Activated CD4-positive, alpha-beta T cell treated with anti-CD3 and anti-CD28 coated beads for 36 hours (primary cell): ENCODE measurements around the gene RABGEF1. TPM values are rescaled to one million over a fixed set of nuclear protein-coding genes. Genes with fewer than 3 reads are reported as not detected.
"Not testable (repeated sequence)": the region's sequence is repeated elsewhere in the genome, so short reads cannot be mapped to it uniquely, and the experiment has no call there.

ENCODE experiments used
- ATAC-seq: fragments of 200-7000 bp; cut with Tn5 transposase; one replicate; pipeline ENCODE4 v1.10.0; 2021; ENCODE audit warnings: mild to moderate bottlenecking, moderate library complexity
- CTCF ChIA-PET: fragments of 350-600 bp; sonication (Branson Sonifier 250); formaldehyde crosslinking; loops from one replicate; lab custom pipeline; 2021; ENCODE audit warnings: antibody characterized with exemption; lab: Charles Lee
- POLR2A ChIA-PET: fragments of 350-600 bp; sonication (Branson Sonifier 250); formaldehyde crosslinking; loops from one replicate; lab custom pipeline; 2021; ENCODE audit warnings: antibody characterized with exemption, inconsistent platforms; lab: Charles Lee
- DNase-seq: peaks from one replicate; pipeline ENCODE4 v3.0.0-alpha.2; 2020
- H3K27ac Mint-ChIP-seq: one replicate; pipeline ENCODE4 v1.8.0; 2021; ENCODE audit warnings: mixed read lengths
- H3K27me3 Mint-ChIP-seq: one replicate; pipeline ENCODE4 v1.8.0; 2021; ENCODE audit warnings: mixed read lengths
- H3K36me3 Mint-ChIP-seq: one replicate; pipeline ENCODE4 v1.8.0; 2021; ENCODE audit warnings: low read depth, mixed read lengths
- H3K4me1 Mint-ChIP-seq: one replicate; pipeline ENCODE4 v1.8.0; 2021; ENCODE audit warnings: mixed read lengths
- H3K4me3 Mint-ChIP-seq: one replicate; pipeline ENCODE4 v1.8.0; 2021; ENCODE audit warnings: mild to moderate bottlenecking, moderate library complexity, mixed read lengths
- H3K9me3 Mint-ChIP-seq: one replicate; pipeline ENCODE4 v1.8.0; 2021; ENCODE audit warnings: low read depth, mixed read lengths
- intact Hi-C, 2 experiments: fragments of 100-400 bp; cut with DNase I in 1 of 2; cut with micrococcal nuclease in 1 of 2; formaldehyde crosslinking; loops; one replicate each; pipeline versions ENCODE4 v1.14.2 to v1.15.1; 2022 to 2024; cut with DNase I, micrococcal nuclease
- total RNA-seq, 2 experiments: library from RNA; stranded (reverse); gene quantifications; one replicate each; pipeline ENCODE4 v1.2.3, GENCODE V29; 2021

Gene RABGEF1
- total RNA-seq, 2 experiments from 2014 or later: 19.3 to 22.5 TPM

- peaks cover 14% of the 10 kb centered on the region for H3K4me1 Mint-ChIP-seq
- intact Hi-C loops: no loop called here
- ChIA-PET CTCF (no interaction called here), POLR2A (no interaction called here)
- no peaks in the 10 kb centered on the region for H3K9me3 Mint-ChIP-seq
- H3K27me3 Mint-ChIP-seq: no peaks in the 10 kb centered on the region
- ATAC-seq (no peak), DNase-seq (no peak)
- H3K4me3 Mint-ChIP-seq: no peak overlapping the region
- peaks cover 18% of the 10 kb centered on the region for H3K36me3 Mint-ChIP-seq
- no peak overlapping the region for H3K27ac Mint-ChIP-seq
Measured at GRCh38 chr7:66781408-66782090, 41.0 kb downstream of the RABGEF1 start.

GRCh38 chr7:66782875-66783274 is 42.3 kb downstream of the RABGEF1 start:
- H3K4me3 Mint-ChIP-seq, CTCF ChIA-PET, H3K9me3 Mint-ChIP-seq, ATAC-seq, POLR2A ChIA-PET, DNase-seq, H3K27me3 Mint-ChIP-seq, H3K27ac Mint-ChIP-seq, intact Hi-C loops: not testable (repeated sequence)
- Mint-ChIP-seq H3K4me1 (peaks cover 14% of the 10 kb centered on the region), H3K36me3 (peaks cover 17% of the 10 kb centered on the region)

- ChIA-PET CTCF (interaction anchor here (0.5 kb wide), 1 partner anchor 238 kb away, joined by 3 read pairs; no protein-coding TSS in a partner anchor), POLR2A (interaction anchor here (0.6 kb wide), 1 partner anchor 420 kb away, joined by 3 read pairs; no protein-coding TSS in a partner anchor)
- H3K27me3 Mint-ChIP-seq, intact Hi-C loops, H3K4me3 Mint-ChIP-seq, ATAC-seq, H3K27ac Mint-ChIP-seq, H3K9me3 Mint-ChIP-seq, DNase-seq: not testable (repeated sequence)
- peaks cover 16% of the 10 kb centered on the region for H3K36me3 Mint-ChIP-seq
- H3K4me1 Mint-ChIP-seq: peaks cover 14% of the 10 kb centered on the region
Measured at GRCh38 chr7:66783887-66784595, 43.5 kb downstream of the RABGEF1 start.

- Mint-ChIP-seq H3K36me3 (peaks cover 24% of the 10 kb centered on the region), H3K9me3 (no peaks in the 10 kb centered on the region), H3K27ac (no peak overlapping the region), H3K27me3 (no peaks in the 10 kb centered on the region), H3K4me1 (no peaks in the 10 kb centered on the region), H3K4me3 (no peak overlapping the region)
- ATAC-seq (no peak), DNase-seq (no peak)
- CTCF ChIA-PET: no interaction called here
- intact Hi-C loops: no loop called here
- POLR2A ChIA-PET: no interaction called here
Measured at GRCh38 chr7:66790196-66790595, 49.7 kb downstream of the RABGEF1 start.

GRCh38 chr7:66790725-66791124 is 50.2 kb downstream of the RABGEF1 start:
- H3K27ac Mint-ChIP-seq: no peak overlapping the region
- ATAC-seq (no peak), DNase-seq (no peak)
- ChIA-PET CTCF (interaction anchor here (0.6 kb wide), 1 partner anchor 26 kb away, joined by 3 read pairs; no protein-coding TSS in a partner anchor), POLR2A (no interaction called here)
- no peaks in the 10 kb centered on the region for H3K9me3 Mint-ChIP-seq
- no peaks in the 10 kb centered on the region for H3K27me3 Mint-ChIP-seq
- peaks cover 24% of the 10 kb centered on the region for H3K36me3 Mint-ChIP-seq
- no peak overlapping the region for H3K4me3 Mint-ChIP-seq
- H3K4me1 Mint-ChIP-seq: no peaks in the 10 kb centered on the region
- intact Hi-C loops: no loop called here

GRCh38 chr7:66800591-66800990 is 60.1 kb downstream of the RABGEF1 start:
- ATAC-seq: no peak
- ChIA-PET POLR2A (no interaction called here), CTCF (no interaction called here)
- intact Hi-C loops: no loop called here
- Mint-ChIP-seq H3K9me3 (no peaks in the 10 kb centered on the region), H3K36me3 (peaks cover 33% of the 10 kb centered on the region), H3K4me3 (no peak overlapping the region), H3K27me3 (no peaks in the 10 kb centered on the region), H3K4me1 (no peaks in the 10 kb centered on the region), H3K27ac (no peak overlapping the region)
- no peak for DNase-seq

- Mint-ChIP-seq H3K4me1 (no peaks in the 10 kb centered on the region), H3K9me3 (no peaks in the 10 kb centered on the region), H3K4me3 (no peak overlapping the region), H3K27me3 (no peaks in the 10 kb centered on the region), H3K36me3 (peaks cover 35% of the 10 kb centered on the region), H3K27ac (no peak overlapping the region)
- ChIA-PET POLR2A (no interaction called here), CTCF (interaction anchor here (0.7 kb wide), 1 partner anchor 68 kb away, joined by 3 read pairs; no protein-coding TSS in a partner anchor)
- intact Hi-C loops: no loop called here
- ATAC-seq: no peak
- DNase-seq: no peak
Measured at GRCh38 chr7:66804001-66804400, 63.5 kb downstream of the RABGEF1 start.

GRCh38 chr7:66807736-66808135 is 67.2 kb downstream of the RABGEF1 start:
- POLR2A ChIA-PET: no interaction called here

GRCh38 chr7:66810716-66811115 is 70.2 kb downstream of the RABGEF1 start:
- Mint-ChIP-seq H3K36me3 (peaks cover 28% of the 10 kb centered on the region), H3K27ac (no peak overlapping the region), H3K4me3 (no peak overlapping the region), H3K9me3 (no peaks in the 10 kb centered on the region), H3K27me3 (no peaks in the 10 kb centered on the region), H3K4me1 (no peaks in the 10 kb centered on the region)
- ATAC-seq: no peak
- CTCF ChIA-PET: interaction anchor here (0.6 to 1.2 kb wide), 2 partner anchors 16 to 129 kb away, joined by 3 to 4 read pairs; no protein-coding TSS in a partner anchor
- POLR2A ChIA-PET: no interaction called here
- intact Hi-C loops: no loop called here
- no peak for DNase-seq

More at GRCh38 chr7:66807736-66808135, 67.2 kb downstream of the RABGEF1 start:
- H3K4me3 Mint-ChIP-seq: no peak overlapping the region
- peaks cover 32% of the 10 kb centered on the region for H3K36me3 Mint-ChIP-seq
- no peak for DNase-seq
- H3K27me3 Mint-ChIP-seq: no peaks in the 10 kb centered on the region
- no peak overlapping the region for H3K27ac Mint-ChIP-seq
- H3K9me3 Mint-ChIP-seq: no peaks in the 10 kb centered on the region
- no peak for ATAC-seq
- intact Hi-C loops: no loop called here
- H3K4me1 Mint-ChIP-seq: no peaks in the 10 kb centered on the region
- CTCF ChIA-PET: no interaction called here

- H3K27me3 Mint-ChIP-seq, POLR2A ChIA-PET, H3K27ac Mint-ChIP-seq, intact Hi-C loops, H3K4me3 Mint-ChIP-seq, H3K9me3 Mint-ChIP-seq, H3K36me3 Mint-ChIP-seq, ATAC-seq, CTCF ChIA-PET, H3K4me1 Mint-ChIP-seq, DNase-seq: not testable (repeated sequence)
Measured at GRCh38 chr7:66815186-66815875, 74.8 kb downstream of the RABGEF1 start.

GRCh38 chr7:66815951-66816350 is 75.4 kb downstream of the RABGEF1 start:
- no peaks in the 10 kb centered on the region for H3K9me3 Mint-ChIP-seq
- H3K27me3 Mint-ChIP-seq: no peaks in the 10 kb centered on the region
- ChIA-PET CTCF (no interaction called here), POLR2A (no interaction called here)
- H3K36me3 Mint-ChIP-seq: peaks cover 7% of the 10 kb centered on the region
- peaks cover 4% of the 10 kb centered on the region for H3K4me1 Mint-ChIP-seq
- H3K27ac Mint-ChIP-seq: no peak overlapping the region
- ATAC-seq: no peak
- DNase-seq: peak; percentile 19
- intact Hi-C loops: no loop called here
- no peak overlapping the region for H3K4me3 Mint-ChIP-seq
